Common myeloid progenitor, CD34-positive (primary cell): Measurements from ENCODE around the gene HS3ST5.

ENCODE experiments used
- CTCF ChIA-PET: fragments of 350-600 bp; sonication (Branson Sonifier 250); formaldehyde crosslinking; loops from one replicate; lab custom pipeline; 2021; ENCODE audit warnings: antibody characterized with exemption; lab: Charles Lee
- POLR2A ChIA-PET: fragments of 350-600 bp; sonication (Branson Sonifier 250); formaldehyde crosslinking; loops from one replicate; lab custom pipeline; 2021; ENCODE audit warnings: antibody characterized with exemption; lab: Charles Lee
- DNase-seq, 3 donors: peaks; one replicate each; pipeline versions ENCODE4 v3.0.0 to v3.0.0-alpha.2; 2013
- H3K27ac ChIP-seq, 2 experiments: 1 replicate in 1 of 2; 2 replicates in 1 of 2; pipeline ENCODE4 v1.7.0; 2013; ENCODE audit warnings: inconsistent platforms in 2 of 2, low read length in 2 of 2, mild to moderate bottlenecking in 2 of 2, low read depth in 1 of 2, moderate library complexity in 1 of 2; ENCODE audit not compliant: severe bottlenecking in 2 of 2, insufficient read depth in 1 of 2, poor library complexity in 1 of 2
- H3K27me3 ChIP-seq, 5 experiments: replicated peaks in 2 of 5; 1 replicate in 3 of 5; 2 replicates in 2 of 5; pipeline versions ENCODE4 v1.6.1 to v1.7.0; 2013; ENCODE audit warnings: low read length in 4 of 5, mild to moderate bottlenecking in 2 of 5, moderate library complexity in 2 of 5, inconsistent platforms in 1 of 5; ENCODE audit not compliant: insufficient read depth in 5 of 5, control insufficient read depth in 4 of 5
- H3K36me3 ChIP-seq, 4 experiments: 1 replicate in 2 of 4; 2 replicates in 2 of 4; pipeline versions ENCODE4 v1.6.1 to v1.7.0; 2013; ENCODE audit warnings: low read length in 3 of 4, control low read depth in 1 of 4, mild to moderate bottlenecking in 1 of 4; ENCODE audit not compliant: control insufficient read depth in 4 of 4, insufficient read depth in 4 of 4
- H3K4me1 ChIP-seq, 4 experiments: 1 replicate in 3 of 4; 2 replicates in 1 of 4; pipeline versions ENCODE4 v1.6.1 to v1.7.1; 2013; ENCODE audit warnings: low read length in 3 of 4, mild to moderate bottlenecking in 3 of 4, control low read depth in 1 of 4, inconsistent platforms in 1 of 4, moderate library complexity in 1 of 4; ENCODE audit not compliant: control insufficient read depth in 4 of 4, insufficient read depth in 4 of 4; ENCODE audit errors: control extremely low read depth in 1 of 4
- H3K4me3 ChIP-seq, 7 experiments: 1 replicate in 4 of 7; 2 replicates in 3 of 7; pipeline versions ENCODE4 v1.5.1 to v1.7.0; 2013; ENCODE audit warnings: mild to moderate bottlenecking in 7 of 7, low read length in 6 of 7, moderate library complexity in 6 of 7, inconsistent platforms in 2 of 7, low read depth in 2 of 7, control low read depth in 1 of 7; ENCODE audit not compliant: insufficient read depth in 4 of 7, control insufficient read depth in 1 of 7; ENCODE audit errors: extremely low read depth in 1 of 7
- H3K9me3 ChIP-seq, 5 experiments: 1 replicate in 4 of 5; 2 replicates in 1 of 5; pipeline versions ENCODE4 v1.6.1 to v1.7.1; 2013; ENCODE audit warnings: low read length in 4 of 5, mild to moderate bottlenecking in 2 of 5, inconsistent platforms in 1 of 5, low read depth in 1 of 5, moderate library complexity in 1 of 5; ENCODE audit not compliant: control insufficient read depth in 4 of 5, insufficient read depth in 2 of 5; ENCODE audit errors: control extremely low read depth in 1 of 5
- WGBS: methylation state at CpG from one replicate; pipeline ENCODE4 v1.1.5; 2013; ENCODE audit not compliant: insufficient coverage; 5-methylcytosine and 5-hydroxymethylcytosine counted together

Gene HS3ST5

DNA sequence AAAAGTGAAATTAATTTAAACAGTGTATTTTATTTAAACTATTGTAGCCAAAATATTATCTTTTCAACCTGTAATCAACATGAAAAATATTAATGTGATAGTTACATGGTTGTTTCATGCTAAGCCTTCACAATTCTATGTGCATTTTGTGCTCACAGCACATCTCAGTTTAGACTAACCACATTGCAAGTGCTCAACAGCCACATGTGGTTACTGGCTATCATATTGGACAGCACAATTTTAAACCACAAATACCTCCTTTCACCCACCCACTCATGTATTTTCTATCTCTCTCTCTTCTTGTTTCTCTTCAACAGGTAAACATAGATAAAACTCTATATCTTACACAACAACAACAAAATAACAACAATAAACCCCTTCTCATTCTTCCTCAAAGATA lies 12.5 kb upstream of the HS3ST5 start:
- CTCF ChIA-PET: no interaction called here
- no peaks in the 10 kb centered on the region for H3K9me3 ChIP-seq
- H3K4me1 ChIP-seq: no peaks in the 10 kb centered on the region
- no peaks in the 10 kb centered on the region for H3K36me3 ChIP-seq
- H3K27me3 ChIP-seq: peaks cover 0 to under 1% (median 0%) of the 10 kb centered on the region in 5 experiments
- H3K27ac ChIP-seq: no peak overlapping the region
- no peak for DNase-seq
- POLR2A ChIA-PET: no interaction called here
- no peak overlapping the region for H3K4me3 ChIP-seq

DNA sequence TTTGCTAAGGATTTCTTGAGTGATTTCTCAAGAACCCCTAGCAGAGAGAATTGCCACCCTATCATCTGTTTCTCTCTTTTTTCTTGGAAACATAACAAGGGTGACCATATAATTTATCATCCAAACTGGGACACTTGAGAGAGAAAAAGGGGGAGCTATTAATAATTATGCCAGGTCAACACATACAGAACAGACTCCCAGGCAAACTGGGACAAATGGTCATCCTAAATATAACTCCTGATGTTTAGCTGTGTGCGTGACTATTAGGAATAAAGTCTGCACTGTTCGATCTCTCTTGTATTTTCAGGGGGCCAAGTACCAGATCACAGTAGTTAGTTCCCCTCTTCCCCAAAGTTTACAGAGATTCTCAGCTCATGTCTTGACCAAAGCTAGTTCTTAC lies 11.7 kb upstream of the HS3ST5 start:
- DNase-seq: no peak
- Histone ChIP-seq H3K4me3 (no peak overlapping the region), H3K36me3 (no peaks in the 10 kb centered on the region), H3K9me3 (no peaks in the 10 kb centered on the region), H3K4me1 (no peaks in the 10 kb centered on the region), H3K27ac (no peak overlapping the region), H3K27me3 (no peaks in the 10 kb centered on the region)
- 100% methylated on average over 2 of the region's 2 CpGs for WGBS
- ChIA-PET CTCF (no interaction called here), POLR2A (no interaction called here)

DNA sequence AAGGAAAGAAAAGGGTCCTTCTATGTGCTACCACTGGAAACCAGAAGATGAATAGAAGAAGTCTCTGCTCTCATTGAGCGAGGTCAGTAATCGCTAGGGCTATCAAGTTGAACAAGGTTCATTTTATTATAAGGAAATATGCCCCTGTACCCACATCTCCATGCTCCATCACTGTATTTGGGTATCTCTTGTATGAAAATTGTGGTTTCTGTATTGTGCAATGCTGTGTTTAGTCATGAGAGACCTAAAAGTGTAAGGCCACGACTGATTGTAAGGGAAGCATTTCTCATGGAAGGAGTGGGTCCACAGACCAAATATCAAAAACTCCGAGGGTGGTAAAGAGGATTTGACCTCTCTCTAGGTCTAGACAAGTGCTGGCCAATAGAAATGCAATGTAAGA lies 3.6 kb upstream of the HS3ST5 start:
- H3K4me3 ChIP-seq: no peak overlapping the region
- no peaks in the 10 kb centered on the region for H3K36me3 ChIP-seq
- CTCF ChIA-PET: no interaction called here
- H3K27me3 ChIP-seq: peaks cover 6 to 51% (median 20%) of the 10 kb centered on the region in 5 experiments
- no peaks in the 10 kb centered on the region for H3K9me3 ChIP-seq
- peaks cover 0 to 19% (median 13%) of the 10 kb centered on the region in 4 experiments for H3K4me1 ChIP-seq
- no peak overlapping the region for H3K27ac ChIP-seq
- 88% methylated on average over 1 of the region's 4 CpGs for WGBS
- POLR2A ChIA-PET: no interaction called here
- DNase-seq: no peak

- WGBS: 100% methylated on average over 1 of the region's 1 CpG
- DNase-seq: no peak
- Histone ChIP-seq H3K27ac (no peak overlapping the region), H3K9me3 (no peaks in the 10 kb centered on the region), H3K4me3 (no peak overlapping the region), H3K27me3 (peaks cover 10 to 64% (median 26%) of the 10 kb centered on the region in 5 experiments), H3K36me3 (no peaks in the 10 kb centered on the region), H3K4me1 (peaks cover 0 to 21% (median 13%) of the 10 kb centered on the region in 4 experiments)
- ChIA-PET CTCF (no interaction called here), POLR2A (no interaction called here)
Observed at GRCh38 chr6:114344971-114345275, 2.1 kb upstream of the HS3ST5 start.

- Histone ChIP-seq H3K4me3 (no peak overlapping the region), H3K27me3 (peaks cover 15 to 69% (median 28%) of the 10 kb centered on the region in 5 experiments), H3K27ac (no peak overlapping the region), H3K9me3 (no peaks in the 10 kb centered on the region), H3K36me3 (no peaks in the 10 kb centered on the region), H3K4me1 (peaks cover 0 to 21% (median 13%) of the 10 kb centered on the region in 4 experiments)
- WGBS: 86% methylated on average over 1 of the region's 3 CpGs
- ChIA-PET POLR2A (no interaction called here), CTCF (interaction anchor here (1.7 kb wide), 1 partner anchor 11 kb away, joined by 4 read pairs; no protein-coding TSS in a partner anchor)
- no peak for DNase-seq
Observed at GRCh38 chr6:114344246-114344970, 1.6 kb upstream of the HS3ST5 start.

GRCh38 chr6:114343782-114344144 lies 940 bp upstream of the HS3ST5 start:
- POLR2A ChIA-PET: no interaction called here
- H3K4me1 ChIP-seq: peaks cover 0 to 21% (median 13%) of the 10 kb centered on the region in 4 experiments
- no peaks in the 10 kb centered on the region for H3K36me3 ChIP-seq
- CTCF ChIA-PET: interaction anchor here (1.7 kb wide), 1 partner anchor 10 kb away, joined by 4 read pairs; no protein-coding TSS in a partner anchor
- peak overlapping the region in 1 of 7 experiments; percentile 64 for H3K4me3 ChIP-seq
- 42% methylated on average over 2 of the region's 2 CpGs for WGBS
- no peaks in the 10 kb centered on the region for H3K9me3 ChIP-seq
- peaks cover 15 to 74% (median 29%) of the 10 kb centered on the region in 5 experiments for H3K27me3 ChIP-seq
- no peak for DNase-seq
- H3K27ac ChIP-seq: no peak overlapping the region

GRCh38 chr6:114342086-114342825 lies 567 bp downstream of the HS3ST5 start:
- Histone ChIP-seq H3K4me3 (peak overlapping the region in 6 of 7 experiments; percentile 28 to 70 (median 54)), H3K4me1 (peaks cover 0 to 21% (median 13%) of the 10 kb centered on the region in 4 experiments), H3K27me3 (peaks cover 19 to 78% (median 29%) of the 10 kb centered on the region in 5 experiments), H3K36me3 (no peaks in the 10 kb centered on the region), H3K27ac (no peak overlapping the region), H3K9me3 (no peaks in the 10 kb centered on the region)
- POLR2A ChIA-PET: no interaction called here
- CTCF ChIA-PET: no interaction called here
- peak in 2 of 3 donors; percentile 14 to 45 for DNase-seq
- WGBS: 0% methylated on average over 25 of the region's 92 CpGs
